CD4-positive, alpha-beta T cell treated with Interleukin-6 at 100 ng/mL for 8 hours (primary cell): Measurements from ENCODE around the gene GTPBP10.
A peak's percentile ranks its signal among the peaks of the same experiment; 100 is the strongest.

Source experiments
- DNase-seq: peaks from one replicate; pipeline ENCODE4 v3.0.0-alpha.2; 2020; ENCODE audit warnings: mixed read lengths, low spot score

GTPBP10 gene

DNA sequence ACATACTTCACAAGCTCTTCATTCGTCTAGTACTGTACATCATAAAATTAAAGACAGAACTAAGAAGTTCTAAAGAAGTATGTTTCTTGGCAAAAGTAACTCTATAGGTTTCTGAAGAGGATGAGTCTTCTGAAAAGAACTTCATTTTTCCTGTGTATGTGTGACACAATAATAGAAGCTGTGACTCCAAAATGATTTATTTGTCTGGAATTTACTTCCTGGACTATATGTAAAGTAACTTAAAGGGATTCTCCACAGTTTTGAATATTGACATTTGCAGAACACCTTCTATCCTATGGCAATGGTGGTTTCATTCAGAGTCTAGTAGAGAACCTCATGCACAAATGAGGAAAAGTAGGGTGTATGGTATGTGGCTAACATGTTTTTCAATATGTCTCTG is 36.9 kb downstream of the GTPBP10 start:
- no peak for DNase-seq

- DNase-seq: no peak
Observed at GRCh38 chr7:90383861-90384260, 37.3 kb downstream of the GTPBP10 start.

DNA sequence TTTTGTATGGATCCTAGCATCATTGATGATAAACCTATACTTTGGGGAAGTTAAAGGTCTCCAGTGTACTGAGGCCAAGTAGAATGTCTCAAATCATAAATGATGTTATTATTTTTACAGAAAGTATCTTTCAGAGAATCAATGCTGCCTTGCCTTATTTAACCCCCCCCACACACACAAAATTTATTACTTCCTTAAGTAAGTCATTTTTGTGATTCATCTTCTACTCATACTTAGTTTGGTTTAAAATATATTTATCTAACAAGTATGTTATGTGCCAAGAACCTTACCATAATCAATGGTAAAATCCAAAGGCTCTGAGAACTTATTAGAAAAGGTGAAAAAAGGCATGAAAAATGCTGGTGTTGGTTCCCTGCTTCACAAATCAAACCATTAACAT is 37.9 kb downstream of the GTPBP10 start:
- no peak for DNase-seq

DNA sequence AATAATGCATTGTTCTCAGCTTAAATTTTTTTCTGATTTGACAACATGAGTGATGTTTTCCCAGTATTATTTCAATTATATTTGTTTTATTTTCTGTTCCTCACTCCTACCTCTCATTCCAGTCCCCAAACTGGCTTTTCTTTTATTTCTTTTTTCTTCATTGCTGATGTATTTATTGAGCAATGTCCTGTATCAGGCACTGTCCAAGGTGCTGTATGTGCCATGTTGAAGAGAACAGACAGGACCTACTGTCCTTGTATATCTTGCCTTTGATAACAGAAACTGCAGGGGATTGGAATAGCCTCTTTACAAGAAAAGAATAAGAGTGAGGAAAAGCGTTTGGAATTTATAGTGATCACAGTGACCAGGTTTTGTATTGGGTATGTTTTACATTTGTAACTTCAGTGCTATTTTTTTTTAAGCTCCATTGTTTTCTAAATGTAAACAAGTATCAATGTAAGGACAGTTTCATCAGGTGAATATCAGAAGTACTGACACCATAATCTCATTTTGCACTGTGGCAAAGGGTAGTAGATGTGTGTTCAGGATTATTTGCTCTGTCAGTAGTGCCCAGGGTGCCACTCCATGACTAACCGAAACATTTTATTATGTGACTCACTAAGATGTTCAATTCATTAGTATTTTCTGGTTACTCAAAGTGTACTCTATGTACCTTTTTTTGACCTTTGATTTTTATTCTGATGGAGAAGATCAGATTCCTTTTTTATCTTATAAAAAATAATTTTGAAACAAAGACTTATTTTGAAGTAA is 41.1 kb downstream of the GTPBP10 start:
- no peak for DNase-seq

DNA sequence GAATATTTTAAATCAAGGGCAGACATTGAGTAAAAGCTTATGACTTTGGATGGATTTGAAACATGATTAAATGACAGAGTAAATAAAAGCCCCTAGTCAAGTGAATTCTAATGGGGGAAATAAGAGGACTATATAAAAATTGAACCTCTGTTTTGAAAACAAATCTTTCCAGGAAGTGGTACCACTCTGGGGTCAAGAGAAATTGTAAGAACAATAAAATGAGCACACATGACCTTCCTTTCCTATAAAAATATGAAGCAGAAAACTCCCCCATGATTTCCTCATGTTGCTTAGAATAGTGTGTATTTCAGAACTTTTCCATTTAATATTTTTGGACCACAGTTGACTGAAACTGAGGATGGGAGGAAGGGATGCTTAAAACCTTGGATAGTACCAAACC is 44.4 kb downstream of the GTPBP10 start:
- no peak for DNase-seq

DNA sequence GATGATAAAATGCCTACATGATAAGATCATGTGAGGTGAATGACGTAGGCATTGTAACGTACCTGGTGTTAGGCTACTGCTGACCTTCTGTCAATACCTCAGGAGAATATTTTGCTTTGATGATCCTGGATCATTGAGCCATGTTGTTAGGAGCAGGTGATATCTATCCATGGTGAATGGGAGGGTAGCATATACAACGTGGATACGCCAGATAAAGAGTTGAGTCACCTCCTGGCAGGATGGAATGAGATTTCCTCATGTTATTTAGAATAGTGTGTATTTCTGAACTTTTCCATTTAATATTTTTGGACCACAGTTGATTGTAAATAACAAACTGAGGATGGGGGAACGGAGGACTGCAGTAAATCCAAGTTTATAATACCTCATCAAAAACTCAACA is 45.0 kb downstream of the GTPBP10 start:
- no peak for DNase-seq

DNA sequence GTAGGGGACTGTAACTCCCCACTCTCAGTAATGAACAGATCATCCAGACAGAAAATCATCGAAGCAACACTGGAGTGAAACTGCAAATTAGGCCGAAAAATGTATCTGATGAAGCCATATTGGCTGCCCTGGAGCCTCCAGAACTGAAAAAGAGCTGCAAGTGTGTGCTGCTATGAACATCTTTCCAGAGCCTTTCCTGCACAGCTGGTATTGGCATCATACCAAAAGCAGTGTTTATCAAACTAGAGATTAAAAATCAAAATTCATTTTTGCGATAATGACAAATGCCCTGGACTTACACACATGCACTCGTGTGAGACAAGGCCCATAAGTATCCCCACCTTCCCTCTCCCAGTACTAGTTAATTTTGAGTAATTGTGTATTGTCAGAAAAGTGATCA is 49.9 kb downstream of the GTPBP10 start:
- DNase-seq: no peak

DNA sequence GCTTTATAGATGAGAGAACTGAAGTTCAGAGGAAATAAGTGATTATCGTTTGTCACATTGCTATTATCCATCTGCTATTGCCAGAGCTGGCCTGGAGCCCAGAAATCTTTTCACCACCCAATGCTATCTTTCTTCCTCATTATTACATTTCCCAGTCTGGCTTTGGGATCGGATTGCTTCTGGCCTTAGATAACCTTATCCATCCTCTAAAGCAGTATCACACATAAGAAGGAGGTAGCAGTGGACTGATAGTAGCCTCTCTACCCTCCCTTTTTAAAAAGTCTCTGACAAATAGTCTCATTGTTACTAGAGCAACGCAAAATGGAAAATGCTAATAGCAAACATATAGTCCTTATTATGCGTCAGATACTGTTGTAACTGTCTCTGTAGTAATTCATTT is 55.5 kb downstream of the GTPBP10 start:
- no peak for DNase-seq

GRCh38 chr7:90402785-90403173 is 56.3 kb downstream of the GTPBP10 start:
- no peak for DNase-seq

DNA sequence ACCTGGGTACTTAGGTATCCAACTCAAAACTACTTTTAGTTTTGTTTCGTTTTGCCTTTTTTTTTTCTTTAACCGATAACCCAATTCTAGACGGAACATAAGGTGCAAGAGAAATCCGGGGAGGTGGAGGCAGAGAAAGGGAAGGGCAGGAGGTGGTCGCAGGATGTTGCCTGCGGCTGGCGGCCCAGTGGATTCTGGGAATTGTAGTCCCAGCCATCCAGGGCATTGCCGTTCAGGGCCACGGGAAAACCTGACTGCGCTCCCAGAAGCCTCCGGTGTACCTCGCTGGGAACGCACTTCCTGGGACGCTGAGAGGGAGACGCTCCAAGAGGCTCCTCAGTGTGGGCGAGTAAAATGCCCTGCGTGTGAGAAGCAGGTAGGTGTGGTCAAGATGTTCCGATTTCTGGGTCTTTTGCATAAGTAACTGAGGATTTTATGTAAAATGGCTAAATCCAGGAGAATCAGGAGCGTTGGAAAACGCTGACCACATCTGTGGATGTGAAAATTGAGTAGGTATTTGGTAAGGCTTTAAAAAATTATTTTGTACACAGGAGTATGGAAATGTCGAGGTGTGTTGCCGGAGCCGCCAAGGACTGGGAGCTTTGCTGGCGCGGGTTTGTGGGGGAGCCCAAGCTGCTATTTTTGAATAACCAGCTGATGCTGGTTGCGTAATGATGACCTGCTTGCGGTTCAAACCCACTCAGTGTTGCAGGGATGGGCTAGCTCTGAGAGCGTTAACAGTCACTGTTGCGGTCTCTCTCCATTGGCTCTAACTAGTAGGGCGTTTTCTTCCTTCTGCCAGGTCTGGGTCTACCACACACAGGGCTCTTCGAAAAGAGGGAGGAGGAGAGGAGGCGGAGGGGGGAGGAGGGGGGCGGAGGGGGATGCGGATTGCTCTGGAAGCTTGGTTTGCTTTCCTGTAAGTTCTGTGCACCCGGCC is 56.9 kb downstream of the GTPBP10 start, which contains the start of gene CLDN12:
CLDN12 (plus strand) TSS at position 288 of the 940 bp plus-strand sequence. CDS start 9,216 bp downstream, outside the sequence.
- DNase-seq: peak; percentile 57

GRCh38 chr7:90404777-90405176 is 58.3 kb downstream of the GTPBP10 start:
- no peak for DNase-seq

DNA sequence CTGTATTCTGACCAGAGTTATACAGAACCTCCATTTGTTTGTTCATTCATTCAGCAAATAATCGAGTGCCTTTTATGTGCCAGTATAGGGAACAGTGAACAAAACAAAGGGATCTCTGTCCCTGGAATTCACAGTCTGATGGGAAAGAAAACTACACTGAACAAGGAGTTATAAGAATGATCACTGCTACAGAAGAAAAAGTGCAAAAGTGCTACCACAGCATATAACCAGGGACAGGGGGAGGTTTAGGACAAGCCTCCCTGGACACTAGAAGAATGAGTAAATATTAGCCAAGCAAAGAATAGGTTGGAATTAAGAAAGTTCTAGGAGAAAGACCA is 60.9 kb downstream of the GTPBP10 start:
- DNase-seq: no peak

GRCh38 chr7:90408142-90408541 is 61.6 kb downstream of the GTPBP10 start:
- no peak for DNase-seq

DNA sequence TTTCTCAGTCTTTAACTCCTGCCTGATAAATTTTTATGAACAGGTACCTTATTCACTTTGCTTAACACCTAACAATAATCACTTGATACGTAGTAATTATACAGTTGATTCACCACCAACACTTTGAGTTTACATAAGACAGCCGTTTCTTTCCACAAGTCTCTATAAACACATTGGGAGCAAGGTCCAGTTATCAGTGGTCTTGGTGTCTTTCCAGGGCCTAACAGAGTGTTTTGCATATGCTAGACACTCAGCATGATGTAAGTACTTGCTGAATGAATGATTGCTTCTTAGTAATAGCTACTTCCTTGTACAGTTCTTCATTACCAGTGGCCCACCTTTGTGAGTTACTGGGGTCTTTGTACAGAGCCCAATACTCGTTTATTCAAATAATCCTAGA is 63.2 kb downstream of the GTPBP10 start:
- DNase-seq: no peak

DNA sequence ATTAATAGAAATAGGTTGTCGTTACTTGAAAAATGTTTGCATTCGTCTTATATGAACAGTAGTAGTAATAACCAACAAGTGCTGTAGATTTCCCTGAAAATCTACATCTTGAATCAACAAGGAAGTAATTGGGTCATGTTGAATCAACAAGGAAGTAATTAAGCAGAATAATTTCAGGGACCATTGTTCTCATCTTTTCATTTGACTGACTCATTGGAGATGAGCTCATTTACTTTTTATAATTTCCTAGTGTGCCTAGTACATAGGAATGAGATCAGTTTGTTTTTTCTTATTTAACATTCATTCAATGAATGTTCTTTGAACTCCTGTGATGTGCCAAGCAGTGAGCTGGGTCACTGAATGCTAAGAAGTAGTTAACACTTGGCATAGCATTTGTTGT is 65.0 kb downstream of the GTPBP10 start:
- DNase-seq: no peak

DNA sequence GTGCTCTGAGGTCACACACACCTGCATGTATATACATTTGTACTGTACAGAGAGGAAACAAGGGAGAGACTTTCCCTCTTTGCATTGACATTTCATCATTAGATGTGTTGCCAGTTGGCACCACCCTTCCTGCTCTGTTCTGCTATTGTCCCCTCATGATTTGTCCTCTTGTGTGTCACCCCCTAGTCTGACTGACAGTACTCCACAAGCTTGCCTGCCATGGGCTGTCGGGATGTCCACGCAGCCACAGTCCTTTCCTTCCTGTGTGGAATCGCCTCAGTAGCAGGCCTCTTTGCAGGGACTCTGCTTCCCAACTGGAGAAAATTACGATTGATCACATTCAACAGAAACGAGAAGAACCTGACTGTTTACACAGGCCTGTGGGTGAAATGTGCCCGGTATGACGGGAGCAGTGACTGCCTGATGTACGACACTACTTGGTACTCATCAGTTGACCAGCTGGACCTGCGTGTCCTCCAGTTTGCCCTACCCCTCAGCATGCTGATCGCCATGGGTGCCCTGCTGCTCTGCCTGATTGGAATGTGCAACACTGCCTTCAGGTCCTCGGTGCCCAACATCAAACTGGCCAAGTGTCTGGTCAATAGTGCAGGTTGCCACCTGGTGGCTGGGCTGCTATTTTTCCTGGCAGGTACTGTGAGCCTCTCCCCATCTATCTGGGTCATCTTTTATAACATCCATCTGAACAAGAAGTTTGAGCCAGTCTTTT is 66.1 kb downstream of the GTPBP10 start:
- DNase-seq: no peak

DNA sequence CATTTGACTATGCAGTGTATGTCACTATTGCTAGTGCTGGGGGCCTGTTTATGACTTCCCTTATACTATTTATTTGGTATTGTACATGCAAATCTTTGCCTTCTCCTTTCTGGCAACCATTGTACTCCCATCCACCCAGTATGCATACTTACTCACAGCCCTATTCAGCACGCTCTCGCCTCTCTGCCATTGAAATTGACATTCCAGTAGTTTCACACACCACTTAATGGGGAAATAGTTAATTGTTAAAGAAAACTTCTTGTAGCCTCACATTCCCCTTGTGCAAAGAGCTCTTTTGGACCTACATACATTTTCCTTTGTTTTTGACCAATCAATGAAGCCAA is 66.6 kb downstream of the GTPBP10 start:
- DNase-seq: no peak

DNA sequence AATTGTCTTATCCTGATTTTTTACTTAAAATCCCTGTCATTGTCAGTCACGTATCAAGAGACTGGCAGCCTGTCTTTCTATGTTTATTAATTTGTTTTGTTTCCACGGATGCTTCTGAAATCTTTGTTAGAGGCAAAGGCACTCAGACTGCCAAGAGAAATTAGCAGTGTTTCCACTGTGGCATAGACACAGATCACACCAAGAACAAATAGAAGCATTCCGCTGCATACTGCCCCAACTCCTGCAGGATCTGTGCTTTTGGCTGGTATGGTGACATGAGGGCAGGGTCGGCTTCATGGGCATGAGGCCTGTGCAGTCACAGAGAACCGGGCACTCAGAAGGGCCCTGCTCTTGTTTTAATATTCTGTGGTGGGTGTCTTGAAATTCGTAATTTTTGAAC is 75.1 kb downstream of the GTPBP10 start:
- DNase-seq: no peak

DNA sequence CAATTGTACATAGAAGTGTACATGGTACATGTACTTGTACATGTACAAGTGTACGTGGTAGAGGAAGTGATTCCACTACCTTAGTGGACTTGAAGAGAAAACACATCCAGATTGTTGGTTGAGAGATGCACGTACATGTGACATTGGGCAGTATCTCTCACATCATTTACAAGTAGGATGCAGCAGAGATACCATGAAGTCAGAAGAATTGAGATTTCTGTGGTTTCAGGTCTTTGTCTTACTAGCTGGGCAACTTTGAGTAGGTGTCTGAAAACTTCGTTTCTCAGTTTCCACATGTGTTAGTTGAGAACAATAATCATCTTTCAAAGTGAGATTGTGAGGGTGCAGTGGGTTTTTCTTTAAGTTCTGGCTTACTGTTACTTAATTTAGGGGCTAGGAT is 78.2 kb downstream of the GTPBP10 start:
- DNase-seq: no peak

DNA sequence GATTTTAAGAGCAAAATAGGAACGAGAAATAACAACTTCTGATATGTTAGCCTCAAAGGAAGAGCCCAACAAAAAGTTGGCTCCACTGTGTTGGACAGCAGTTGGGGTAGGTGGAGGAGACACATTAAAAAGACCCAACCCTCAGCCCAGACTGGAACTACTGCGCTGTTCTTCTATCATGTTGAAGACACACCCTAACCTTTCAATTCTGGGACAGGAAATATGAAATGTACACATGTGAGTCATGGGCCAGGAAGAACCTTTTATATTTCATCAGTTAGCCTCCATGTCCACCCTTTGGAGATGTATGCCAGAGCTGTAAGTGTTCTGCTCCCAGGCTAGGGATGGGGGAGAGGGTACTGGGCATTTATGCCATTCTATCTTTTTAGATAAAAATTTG is 78.9 kb downstream of the GTPBP10 start:
- no peak for DNase-seq

GRCh38 chr7:90430614-90431460 is 84.3 kb downstream of the GTPBP10 start:
- no peak for DNase-seq

- DNase-seq: no peak
Observed at GRCh38 chr7:90432752-90433151, 86.2 kb downstream of the GTPBP10 start.
